Breast epithelium (tissue), 4 donors: ENCODE measurements around the gene NRXN3. TPM values are rescaled to one million over a fixed set of nuclear protein-coding genes. Genes with fewer than 3 reads are reported as not detected.

Experiments
- DNase-seq, 2 donors: peaks; one replicate each; pipeline ENCODE4 v3.0.0-alpha.2; 2019; ENCODE audit warnings: low spot score in 2 of 2
- H3K27ac ChIP-seq, 2 donors: fragments of 200-600 bp; sonication (generic) in 1 of 2; one replicate each; pipeline ENCODE4 v1.5.1; 2016 to 2019; ENCODE audit warnings: mild to moderate bottlenecking in 1 of 2
- H3K27me3 ChIP-seq, 2 donors: fragments of 200-600 bp; sonication (generic) in 1 of 2; one replicate each; pipeline versions ENCODE4 v1.5.1 to v1.6.0; 2017 to 2019; ENCODE audit warnings: control low read depth in 1 of 2, mild to moderate bottlenecking in 1 of 2
- H3K36me3 ChIP-seq: fragments of 200-600 bp; one replicate; pipeline ENCODE4 v1.5.1; 2019
- H3K4me1 ChIP-seq, 2 donors: fragments of 200-600 bp; sonication (generic); one replicate each; pipeline ENCODE4 v1.5.1; 2016 to 2019; ENCODE audit warnings: control low read depth in 1 of 2
- H3K4me3 ChIP-seq, 3 donors: fragments of 200-600 bp; sonication (generic); 1 replicate in 2 of 3; 2 replicates in 1 of 3; pipeline ENCODE4 v1.5.1; 2016 to 2019; ENCODE audit warnings: mild to moderate bottlenecking in 3 of 3, moderate library complexity in 2 of 3
- H3K9me3 ChIP-seq, 2 donors: fragments of 200-600 bp; sonication (generic) in 1 of 2; one replicate each; pipeline ENCODE4 v1.5.1; 2016 to 2019; ENCODE audit warnings: control low read depth in 1 of 2
- POLR2A ChIP-seq: fragments of 450-650 bp; IDR thresholded peaks from one replicate; pipeline ENCODE4 v1.6.1; 2016; ENCODE audit warnings: antibody characterized with exemption, mild to moderate bottlenecking, moderate library complexity
- POLR2AphosphoS5 ChIP-seq, 3 donors: sonication (generic); formaldehyde crosslinking; IDR thresholded peaks; one replicate each; pipeline ENCODE4 v1.6.1; 2017; ENCODE audit warnings: antibody characterized with exemption in 3 of 3
- intact Hi-C: fragments of 100-400 bp; cut with DNase I; formaldehyde crosslinking; loops from one replicate; pipeline ENCODE4 v1.15.1; 2023; ENCODE audit warnings: low total_unique reads
- total RNA-seq, 3 donors: library from RNA; depleted of rRNA; stranded (reverse); fragments of >200 nt; gene quantifications; one replicate each; pipeline ENCODE4 v1.1.0, GENCODE V29; 2016
- TF ChIP-seq, protein P1 (sequence below), 3 donors: fragments of 450-650 bp; IDR thresholded peaks; one replicate each; pipeline ENCODE4 v1.5.1; 2016 to 2017; ENCODE audit warnings: antibody characterized with exemption in 3 of 3, mild to moderate bottlenecking in 3 of 3, moderate library complexity in 3 of 3

Gene NRXN3
- total RNA-seq, 3 donors from 2014 or later = 2.9 to 3.6 (median 3.5) TPM

DNA sequence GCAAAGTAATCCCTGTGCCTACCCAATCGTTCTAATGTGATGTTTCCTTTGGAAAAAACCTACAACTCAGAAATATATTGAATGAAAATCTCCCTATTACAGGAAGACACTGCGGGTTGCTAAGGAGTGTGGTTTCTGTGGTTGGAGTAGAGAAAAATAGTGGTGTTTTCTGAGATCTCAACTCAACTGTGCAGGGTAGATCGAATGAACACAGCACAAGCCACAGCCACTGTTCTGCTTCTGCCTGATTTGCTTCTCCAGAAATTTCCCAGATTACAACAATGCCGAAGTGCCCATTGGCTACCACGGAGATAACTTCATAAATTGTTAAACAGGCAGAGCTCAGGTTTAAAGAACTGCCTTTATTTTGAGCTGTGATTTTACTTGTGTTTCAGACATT is 1560.8 kb downstream of the NRXN3 start:
- H3K4me1 ChIP-seq = no peaks in the 10 kb centered on the region
- H3K9me3 ChIP-seq = no peaks in the 10 kb centered on the region
- H3K36me3 ChIP-seq = no peaks in the 10 kb centered on the region
- no peak overlapping the region for H3K27ac ChIP-seq
- no peak for DNase-seq
- TF ChIP-seq, protein P1, sequence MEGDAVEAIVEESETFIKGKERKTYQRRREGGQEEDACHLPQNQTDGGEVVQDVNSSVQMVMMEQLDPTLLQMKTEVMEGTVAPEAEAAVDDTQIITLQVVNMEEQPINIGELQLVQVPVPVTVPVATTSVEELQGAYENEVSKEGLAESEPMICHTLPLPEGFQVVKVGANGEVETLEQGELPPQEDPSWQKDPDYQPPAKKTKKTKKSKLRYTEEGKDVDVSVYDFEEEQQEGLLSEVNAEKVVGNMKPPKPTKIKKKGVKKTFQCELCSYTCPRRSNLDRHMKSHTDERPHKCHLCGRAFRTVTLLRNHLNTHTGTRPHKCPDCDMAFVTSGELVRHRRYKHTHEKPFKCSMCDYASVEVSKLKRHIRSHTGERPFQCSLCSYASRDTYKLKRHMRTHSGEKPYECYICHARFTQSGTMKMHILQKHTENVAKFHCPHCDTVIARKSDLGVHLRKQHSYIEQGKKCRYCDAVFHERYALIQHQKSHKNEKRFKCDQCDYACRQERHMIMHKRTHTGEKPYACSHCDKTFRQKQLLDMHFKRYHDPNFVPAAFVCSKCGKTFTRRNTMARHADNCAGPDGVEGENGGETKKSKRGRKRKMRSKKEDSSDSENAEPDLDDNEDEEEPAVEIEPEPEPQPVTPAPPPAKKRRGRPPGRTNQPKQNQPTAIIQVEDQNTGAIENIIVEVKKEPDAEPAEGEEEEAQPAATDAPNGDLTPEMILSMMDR (IDR thresholded peaks at IDR 0.05) = no peak
- no peak overlapping the region for H3K4me3 ChIP-seq
- intact Hi-C loops = no loop called here
- H3K27me3 ChIP-seq = no peaks in the 10 kb centered on the region

DNA sequence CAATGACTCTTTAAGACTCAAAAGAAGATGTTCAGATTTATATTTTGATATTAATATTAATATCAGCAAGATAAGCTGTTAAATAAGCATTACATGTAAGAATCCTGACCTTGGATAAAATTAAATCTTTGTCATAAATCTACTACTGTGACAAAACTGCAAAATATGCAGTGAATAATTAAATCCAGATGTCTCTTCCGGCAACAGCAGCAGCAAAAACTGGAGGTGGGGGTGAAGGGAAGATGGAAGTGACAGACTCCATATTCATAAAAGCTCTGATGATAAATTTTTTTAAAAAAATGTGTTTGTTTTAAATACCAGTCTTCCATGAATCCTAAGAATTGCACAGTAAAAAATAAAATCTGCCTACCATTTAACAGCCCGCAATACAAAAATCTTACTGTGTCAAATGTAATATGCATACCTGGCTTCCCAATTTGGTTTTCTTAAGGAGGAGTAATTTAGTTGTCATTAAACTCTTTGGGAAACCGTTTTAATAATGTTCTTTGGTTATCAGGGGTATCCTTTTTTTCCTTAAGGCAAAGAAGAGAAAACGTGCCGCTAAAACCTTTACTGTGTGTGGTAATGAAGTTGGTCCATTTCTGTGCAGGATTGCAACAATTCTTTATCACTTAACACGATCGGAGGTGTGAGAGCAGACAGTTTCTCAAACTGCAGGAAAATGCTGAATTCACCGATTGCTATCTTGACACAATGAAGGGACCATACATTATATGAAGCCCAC is 1562.9 kb downstream of the NRXN3 start:
- H3K4me1 ChIP-seq = no peaks in the 10 kb centered on the region
- TF ChIP-seq, protein P1 (IDR thresholded peaks at IDR 0.05) = no peak
- TF ChIP-seq POLR2AphosphoS5 (IDR thresholded peaks at IDR 0.05) (no peak), POLR2A (no peak)
- no peaks in the 10 kb centered on the region for H3K27me3 ChIP-seq
- intact Hi-C loops = no loop called here
- peaks cover 0 to 14% of the 10 kb centered on the region in 2 donors for H3K9me3 ChIP-seq
- no peak for DNase-seq
- H3K36me3 ChIP-seq = no peaks in the 10 kb centered on the region
- no peak overlapping the region for H3K27ac ChIP-seq
- no peak overlapping the region for H3K4me3 ChIP-seq

DNA sequence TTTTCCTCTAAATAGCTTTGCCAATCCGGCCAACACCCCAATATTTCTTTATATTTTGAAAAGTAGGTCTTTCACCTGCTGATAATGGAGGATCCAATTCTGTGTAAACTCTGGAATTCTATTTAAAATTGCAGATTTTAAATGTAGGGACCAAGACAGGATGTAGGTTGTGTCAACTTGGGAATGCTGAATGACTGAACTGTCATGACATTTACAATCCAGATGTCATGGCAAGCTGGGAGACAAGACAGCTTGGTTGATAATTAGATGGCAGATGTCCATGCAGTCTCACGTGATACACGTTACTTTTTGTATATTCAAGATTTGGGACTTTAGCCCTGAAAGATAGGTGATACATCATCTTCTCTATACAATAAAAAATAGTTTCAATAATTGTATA is 1564.0 kb downstream of the NRXN3 start:
- H3K36me3 ChIP-seq = no peaks in the 10 kb centered on the region
- no peaks in the 10 kb centered on the region for H3K27me3 ChIP-seq
- peaks cover 4 to 20% of the 10 kb centered on the region in 2 donors for H3K9me3 ChIP-seq
- no peak overlapping the region for H3K27ac ChIP-seq
- H3K4me3 ChIP-seq = no peak overlapping the region
- intact Hi-C loops = no loop called here
- no peak for DNase-seq
- TF ChIP-seq, protein P1 (IDR thresholded peaks at IDR 0.05) = no peak
- TF ChIP-seq POLR2AphosphoS5 (IDR thresholded peaks at IDR 0.05) (no peak), POLR2A (no peak)
- no peaks in the 10 kb centered on the region for H3K4me1 ChIP-seq

DNA sequence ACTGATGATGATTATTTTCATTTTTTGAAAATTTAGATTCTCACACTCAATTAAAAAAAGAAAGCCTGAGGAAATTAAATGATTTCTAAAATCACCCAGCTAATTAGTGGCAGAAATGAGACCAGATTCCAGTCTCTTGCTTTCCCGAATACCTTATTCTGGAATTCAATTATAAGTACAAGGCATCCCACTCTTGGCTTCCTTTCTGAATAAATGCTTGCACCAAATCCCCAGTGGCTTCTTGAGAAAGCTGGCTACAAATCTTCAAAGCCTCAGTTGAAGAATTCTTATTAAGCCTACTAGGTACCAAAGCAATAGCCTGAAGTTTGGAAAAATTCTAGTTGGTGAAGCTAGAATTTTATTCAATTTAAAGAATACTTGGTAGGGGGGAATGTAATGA is 1564.5 kb downstream of the NRXN3 start:
- no peaks in the 10 kb centered on the region for H3K27me3 ChIP-seq
- no peaks in the 10 kb centered on the region for H3K36me3 ChIP-seq
- no peak for TF ChIP-seq POLR2AphosphoS5 (IDR thresholded peaks at IDR 0.05)
- TF ChIP-seq, protein P1 (IDR thresholded peaks at IDR 0.05) = no peak
- no peak for TF ChIP-seq POLR2A
- no peak overlapping the region for H3K4me3 ChIP-seq
- intact Hi-C loops = no loop called here
- H3K4me1 ChIP-seq = no peaks in the 10 kb centered on the region
- DNase-seq = no peak
- H3K27ac ChIP-seq = no peak overlapping the region
- peaks cover 4 to 20% of the 10 kb centered on the region in 2 donors for H3K9me3 ChIP-seq

DNA sequence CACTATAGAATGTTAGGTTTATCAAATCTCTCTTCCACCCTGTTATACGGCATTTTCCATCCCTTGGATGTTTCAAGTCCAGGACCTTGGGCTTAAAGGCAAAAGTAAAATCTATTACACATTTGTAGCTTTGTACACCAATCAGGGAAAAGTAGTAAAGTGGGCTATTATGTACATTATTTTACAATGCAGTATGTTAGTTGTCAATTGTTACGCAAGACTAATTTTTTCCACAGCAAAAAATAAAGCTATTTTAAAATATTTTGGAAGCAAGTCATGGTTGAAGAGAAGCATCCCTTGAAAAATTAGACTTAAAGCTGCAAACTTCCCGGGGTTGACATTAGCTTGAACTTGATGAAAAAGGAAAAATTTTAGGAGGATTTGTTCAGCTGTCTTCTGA is 1564.9 kb downstream of the NRXN3 start:
- no peaks in the 10 kb centered on the region for H3K4me1 ChIP-seq
- TF ChIP-seq POLR2AphosphoS5 (IDR thresholded peaks at IDR 0.05) (no peak), POLR2A (no peak)
- TF ChIP-seq, protein P1 (IDR thresholded peaks at IDR 0.05) = no peak
- no peaks in the 10 kb centered on the region for H3K27me3 ChIP-seq
- no peak overlapping the region for H3K27ac ChIP-seq
- H3K4me3 ChIP-seq = no peak overlapping the region
- DNase-seq = no peak
- no peaks in the 10 kb centered on the region for H3K36me3 ChIP-seq
- intact Hi-C loops = no loop called here
- H3K9me3 ChIP-seq = peaks cover 4 to 20% of the 10 kb centered on the region in 2 donors
